ENCODE results near the gene CDKAL1. TPM values are rescaled to one million over a fixed set of nuclear protein-coding genes. Genes with fewer than 3 reads are reported as not detected.

CDKAL1 gene
- polyA plus RNA-seq, 2 of the 4 experiments (the other 2 are of a cell fraction): 4.7 to 8.3 TPM

GRCh38 chr6:20891161-20891560, 356.9 kb downstream of the CDKAL1 start (continued):
- TF ChIP-seq, protein P1, sequence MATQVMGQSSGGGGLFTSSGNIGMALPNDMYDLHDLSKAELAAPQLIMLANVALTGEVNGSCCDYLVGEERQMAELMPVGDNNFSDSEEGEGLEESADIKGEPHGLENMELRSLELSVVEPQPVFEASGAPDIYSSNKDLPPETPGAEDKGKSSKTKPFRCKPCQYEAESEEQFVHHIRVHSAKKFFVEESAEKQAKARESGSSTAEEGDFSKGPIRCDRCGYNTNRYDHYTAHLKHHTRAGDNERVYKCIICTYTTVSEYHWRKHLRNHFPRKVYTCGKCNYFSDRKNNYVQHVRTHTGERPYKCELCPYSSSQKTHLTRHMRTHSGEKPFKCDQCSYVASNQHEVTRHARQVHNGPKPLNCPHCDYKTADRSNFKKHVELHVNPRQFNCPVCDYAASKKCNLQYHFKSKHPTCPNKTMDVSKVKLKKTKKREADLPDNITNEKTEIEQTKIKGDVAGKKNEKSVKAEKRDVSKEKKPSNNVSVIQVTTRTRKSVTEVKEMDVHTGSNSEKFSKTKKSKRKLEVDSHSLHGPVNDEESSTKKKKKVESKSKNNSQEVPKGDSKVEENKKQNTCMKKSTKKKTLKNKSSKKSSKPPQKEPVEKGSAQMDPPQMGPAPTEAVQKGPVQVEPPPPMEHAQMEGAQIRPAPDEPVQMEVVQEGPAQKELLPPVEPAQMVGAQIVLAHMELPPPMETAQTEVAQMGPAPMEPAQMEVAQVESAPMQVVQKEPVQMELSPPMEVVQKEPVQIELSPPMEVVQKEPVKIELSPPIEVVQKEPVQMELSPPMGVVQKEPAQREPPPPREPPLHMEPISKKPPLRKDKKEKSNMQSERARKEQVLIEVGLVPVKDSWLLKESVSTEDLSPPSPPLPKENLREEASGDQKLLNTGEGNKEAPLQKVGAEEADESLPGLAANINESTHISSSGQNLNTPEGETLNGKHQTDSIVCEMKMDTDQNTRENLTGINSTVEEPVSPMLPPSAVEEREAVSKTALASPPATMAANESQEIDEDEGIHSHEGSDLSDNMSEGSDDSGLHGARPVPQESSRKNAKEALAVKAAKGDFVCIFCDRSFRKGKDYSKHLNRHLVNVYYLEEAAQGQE (IDR thresholded peaks at IDR 0.05): no peak
- TF ChIP-seq CHD2 (IDR thresholded peaks at IDR 0.05; ENCODE audit: low read length, partially characterized antibody) (no peak), HES2 (IDR thresholded peaks at IDR 0.05) (no peak), RARB (CRISPR knock-in tag; IDR thresholded peaks at IDR 0.05) (no peak), RNF2 (IDR thresholded peaks at IDR 0.05; ENCODE audit: borderline replicate concordance, low read depth) (no peak), JUNB (IDR thresholded peaks at IDR 0.05) (no peak), HEYL (CRISPR knock-in tag; IDR thresholded peaks at IDR 0.05) (no peak)

- H3K27ac ChIP-seq: no peak overlapping the region
- no peaks in the 10 kb centered on the region for H3K9me3 ChIP-seq
- H3K4me2 ChIP-seq: no peak overlapping the region
- TF ChIP-seq HDAC2 (IDR thresholded peaks at IDR 0.05) (no peak), KDM5A (IDR thresholded peaks at IDR 0.05) (no peak), ZNF302 (CRISPR knock-in tag; IDR thresholded peaks at IDR 0.05) (no peak), MAZ (IDR thresholded peaks at IDR 0.05; ENCODE audit: borderline replicate concordance, low read depth, low read length) (no peak), USF2 (IDR thresholded peaks at IDR 0.05) (no peak), NPAS2 (CRISPR knock-in tag; IDR thresholded peaks at IDR 0.05; ENCODE audit: borderline replicate concordance) (no peak), SMC3 (IDR thresholded peaks at IDR 0.05) (no peak), BHLHE40 (IDR thresholded peaks at IDR 0.05; ENCODE audit: low read depth, low read length) (no peak), MAX (IDR thresholded peaks at IDR 0.05) (no peak), HOXA7 (CRISPR knock-in tag; IDR thresholded peaks at IDR 0.05) (no peak), E2F6 (IDR thresholded peaks at IDR 0.05; ENCODE audit: borderline replicate concordance, low read depth) (no peak), FOXS1 (CRISPR knock-in tag; IDR thresholded peaks at IDR 0.05) (no peak), NR3C1 (IDR thresholded peaks at IDR 0.05) (no peak)
- TF ChIP-seq, protein P2, sequence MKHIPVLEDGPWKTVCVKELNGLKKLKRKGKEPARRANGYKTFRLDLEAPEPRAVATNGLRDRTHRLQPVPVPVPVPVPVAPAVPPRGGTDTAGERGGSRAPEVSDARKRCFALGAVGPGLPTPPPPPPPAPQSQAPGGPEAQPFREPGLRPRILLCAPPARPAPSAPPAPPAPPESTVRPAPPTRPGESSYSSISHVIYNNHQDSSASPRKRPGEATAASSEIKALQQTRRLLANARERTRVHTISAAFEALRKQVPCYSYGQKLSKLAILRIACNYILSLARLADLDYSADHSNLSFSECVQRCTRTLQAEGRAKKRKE (CRISPR knock-in tag; IDR thresholded peaks at IDR 0.05; ENCODE audit: low read depth): no peak
- TF ChIP-seq, protein P3, sequence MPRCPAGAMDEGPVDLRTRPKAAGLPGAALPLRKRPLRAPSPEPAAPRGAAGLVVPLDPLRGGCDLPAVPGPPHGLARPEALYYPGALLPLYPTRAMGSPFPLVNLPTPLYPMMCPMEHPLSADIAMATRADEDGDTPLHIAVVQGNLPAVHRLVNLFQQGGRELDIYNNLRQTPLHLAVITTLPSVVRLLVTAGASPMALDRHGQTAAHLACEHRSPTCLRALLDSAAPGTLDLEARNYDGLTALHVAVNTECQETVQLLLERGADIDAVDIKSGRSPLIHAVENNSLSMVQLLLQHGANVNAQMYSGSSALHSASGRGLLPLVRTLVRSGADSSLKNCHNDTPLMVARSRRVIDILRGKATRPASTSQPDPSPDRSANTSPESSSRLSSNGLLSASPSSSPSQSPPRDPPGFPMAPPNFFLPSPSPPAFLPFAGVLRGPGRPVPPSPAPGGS (IDR thresholded peaks at IDR 0.05): no peak
- no peaks in the 10 kb centered on the region for H3K4me1 ChIP-seq
- 72% methylated on average over 2 of the region's 2 CpGs for WGBS (ENCODE audit: missing lambda C conversion rate)
- no peak overlapping the region for H3K4me3 ChIP-seq
- CTCF ChIA-PET: no interaction called here
- FAIRE-seq (no peak), DNase-seq (ENCODE audit: low read depth in 1 of 2, low spot score in 1 of 2) (no peak), ATAC-seq (no peak)
- POLR2A ChIA-PET: no interaction called here
Observed at GRCh38 chr6:20892365-20892764, 358.1 kb downstream of the CDKAL1 start.
